SKM-1 treated with dmso at 0.1 percent for 144 hours (cell line): ENCODE data around the gene RBPMS2.

Experiments
- DNase-seq: peaks from one replicate; lab custom pipeline; 2025; ENCODE audit not compliant: unreplicated experiment; lab: John Stamatoyannopoulos, UW

The RBPMS2 gene

DNA sequence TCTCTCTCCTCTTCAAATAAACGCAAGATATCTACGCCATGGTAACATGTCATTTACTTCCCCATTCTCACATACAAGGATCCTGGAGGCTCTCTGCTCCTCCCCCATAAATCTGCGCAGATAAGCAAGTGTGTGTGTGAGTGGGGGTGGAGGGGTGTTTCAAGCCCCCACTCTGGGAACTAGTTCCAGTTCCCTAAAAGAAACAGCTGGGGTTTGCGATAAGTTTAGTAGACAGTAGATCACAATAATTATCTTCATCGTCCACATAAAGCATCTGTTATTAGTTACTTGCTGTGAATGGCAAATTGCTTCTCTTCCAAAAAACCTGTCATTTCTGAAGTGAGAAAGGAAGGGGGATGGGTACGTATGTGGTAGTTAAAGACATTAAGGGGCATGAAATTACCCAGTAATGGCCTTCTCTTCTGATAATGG is 79.8 kb downstream of the RBPMS2 start:
- peak; percentile 31 for DNase-seq

DNA sequence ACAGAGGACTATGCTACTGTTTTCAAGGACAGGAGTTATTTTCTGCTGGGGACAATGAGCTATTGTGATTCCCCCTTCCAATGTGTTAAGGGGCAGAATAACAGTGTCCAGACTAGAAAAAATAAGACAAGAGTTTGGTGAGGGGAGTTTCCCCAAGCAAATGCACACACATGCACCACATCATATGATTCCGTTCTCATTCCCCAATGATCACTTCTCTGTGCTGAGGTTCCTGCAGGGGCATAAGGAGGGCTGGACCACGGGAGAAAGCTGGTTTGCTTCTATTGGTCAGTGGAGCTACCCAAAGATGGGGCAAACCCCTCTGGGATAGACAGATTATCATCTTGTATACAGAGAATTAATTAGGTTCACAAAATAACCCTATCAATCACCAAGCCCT is 80.6 kb downstream of the RBPMS2 start:
- DNase-seq, result no peak

DNA sequence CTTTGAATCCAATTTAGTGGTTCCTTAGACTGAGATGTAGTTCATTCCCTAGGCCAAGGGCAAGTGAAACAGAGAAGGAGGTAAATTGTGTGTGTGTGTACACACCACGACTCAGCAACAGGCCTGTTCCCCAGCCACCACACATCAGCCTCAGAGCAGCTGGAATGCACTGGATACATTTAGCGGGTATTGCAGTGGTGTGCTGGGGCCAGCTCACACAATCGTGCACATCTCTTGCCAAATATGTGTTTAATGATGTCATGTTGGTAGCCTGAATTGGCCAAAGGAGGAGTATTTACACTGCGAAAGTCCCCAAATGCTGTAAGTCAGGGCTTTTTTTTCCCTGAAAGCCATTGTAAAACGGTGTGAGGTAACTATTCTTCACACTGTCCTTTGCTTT is 82.3 kb downstream of the RBPMS2 start:
- no peak for DNase-seq

DNA sequence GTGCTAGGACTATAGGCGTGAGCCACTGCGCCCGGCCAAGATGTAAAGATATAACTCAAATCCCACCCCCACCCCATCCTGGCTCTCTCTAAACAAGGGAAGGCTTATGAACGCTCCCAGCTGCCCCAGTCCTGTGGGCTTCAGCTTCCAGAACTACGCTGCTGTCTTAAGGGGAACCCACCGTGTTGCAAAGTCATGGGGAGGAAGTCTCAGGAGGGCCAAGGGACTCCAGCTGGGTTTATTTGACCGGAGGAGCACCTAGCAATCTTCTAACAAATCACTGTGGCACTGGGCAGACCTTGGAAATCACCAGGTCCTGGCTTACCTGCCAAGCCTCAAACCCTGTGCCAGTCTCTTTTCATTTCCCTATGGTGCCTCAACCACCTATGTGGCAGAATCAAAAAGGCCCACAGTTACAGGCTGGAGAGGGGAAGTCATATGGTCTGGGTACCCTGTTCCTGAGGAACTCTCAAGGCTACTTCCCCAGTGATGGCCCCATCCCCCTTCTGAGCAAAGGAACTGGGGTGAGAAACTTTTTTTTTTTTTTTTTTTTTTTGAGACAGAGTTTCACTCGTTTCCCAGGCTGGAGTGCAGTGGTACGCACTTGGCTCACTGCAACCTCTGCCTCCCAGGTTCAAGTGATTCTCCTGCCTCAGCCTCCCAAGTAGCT is 83.4 kb downstream of the RBPMS2 start:
- DNase-seq, result peak; percentile 50

DNA sequence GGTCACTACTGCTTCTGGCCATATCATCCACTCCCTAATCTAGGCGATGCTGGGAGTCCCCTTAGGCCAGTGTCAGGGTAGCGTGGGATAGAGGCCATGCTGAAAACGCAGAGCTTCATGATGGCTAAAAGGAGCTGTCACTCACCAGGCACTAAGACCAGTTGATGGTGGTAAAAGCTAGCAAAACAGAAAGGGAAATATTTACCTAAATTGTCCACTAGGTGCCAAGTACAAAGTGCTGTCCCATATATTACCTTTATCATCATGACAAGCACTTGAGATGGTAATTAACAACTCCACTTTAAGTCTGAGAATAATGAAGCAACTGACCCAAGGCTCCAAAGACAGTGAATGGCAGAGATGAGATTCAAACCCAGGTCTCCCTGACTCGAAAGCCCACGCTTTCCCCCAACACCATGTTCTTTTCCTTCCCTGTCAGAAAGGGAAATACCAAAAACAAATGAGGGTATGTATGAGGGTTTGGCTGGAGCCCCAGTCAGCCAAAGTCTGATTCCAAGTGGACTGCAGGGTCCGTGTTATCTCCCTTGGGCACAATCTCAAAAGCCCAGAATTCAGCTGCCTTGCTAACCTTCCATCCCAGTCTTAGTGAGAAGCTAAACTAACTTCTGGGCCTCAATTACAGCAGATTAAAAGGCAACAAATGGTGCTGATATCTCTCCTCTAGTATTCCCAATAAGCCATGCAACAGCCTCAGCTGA is 84.7 kb downstream of the RBPMS2 start:
- no peak for DNase-seq

DNA sequence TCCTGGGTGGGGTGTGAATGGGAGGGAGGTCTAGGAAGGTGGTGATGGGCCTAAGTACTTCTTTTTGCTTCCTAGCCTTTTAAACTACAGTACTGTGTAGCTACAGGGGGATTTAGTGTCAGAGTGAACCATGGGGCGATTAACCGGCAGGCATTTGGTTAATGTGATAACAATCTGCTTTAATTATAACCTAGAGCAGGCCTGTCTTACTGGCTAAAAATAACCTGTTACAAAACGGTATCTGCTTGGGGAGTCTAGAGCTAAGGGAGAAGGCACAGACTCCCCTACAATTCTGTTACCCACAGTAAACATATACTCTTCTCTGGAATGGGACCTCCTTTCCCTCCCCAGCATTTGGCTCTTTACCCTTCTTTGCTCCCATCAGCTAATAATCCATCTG is 85.4 kb downstream of the RBPMS2 start:
- DNase-seq, result no peak
